HuH-7.5 (cell line): ENCODE measurements around the gene FBN2.
"Not testable (repeated sequence)": the region's sequence is repeated elsewhere in the genome, so short reads cannot be mapped to it uniquely, and the experiment has no call there.

Experiments used
- DNase-seq: peaks from one replicate; pipeline ENCODE4 v3.0.0; 2011; ENCODE audit warnings: low spot score

The FBN2 gene

DNA sequence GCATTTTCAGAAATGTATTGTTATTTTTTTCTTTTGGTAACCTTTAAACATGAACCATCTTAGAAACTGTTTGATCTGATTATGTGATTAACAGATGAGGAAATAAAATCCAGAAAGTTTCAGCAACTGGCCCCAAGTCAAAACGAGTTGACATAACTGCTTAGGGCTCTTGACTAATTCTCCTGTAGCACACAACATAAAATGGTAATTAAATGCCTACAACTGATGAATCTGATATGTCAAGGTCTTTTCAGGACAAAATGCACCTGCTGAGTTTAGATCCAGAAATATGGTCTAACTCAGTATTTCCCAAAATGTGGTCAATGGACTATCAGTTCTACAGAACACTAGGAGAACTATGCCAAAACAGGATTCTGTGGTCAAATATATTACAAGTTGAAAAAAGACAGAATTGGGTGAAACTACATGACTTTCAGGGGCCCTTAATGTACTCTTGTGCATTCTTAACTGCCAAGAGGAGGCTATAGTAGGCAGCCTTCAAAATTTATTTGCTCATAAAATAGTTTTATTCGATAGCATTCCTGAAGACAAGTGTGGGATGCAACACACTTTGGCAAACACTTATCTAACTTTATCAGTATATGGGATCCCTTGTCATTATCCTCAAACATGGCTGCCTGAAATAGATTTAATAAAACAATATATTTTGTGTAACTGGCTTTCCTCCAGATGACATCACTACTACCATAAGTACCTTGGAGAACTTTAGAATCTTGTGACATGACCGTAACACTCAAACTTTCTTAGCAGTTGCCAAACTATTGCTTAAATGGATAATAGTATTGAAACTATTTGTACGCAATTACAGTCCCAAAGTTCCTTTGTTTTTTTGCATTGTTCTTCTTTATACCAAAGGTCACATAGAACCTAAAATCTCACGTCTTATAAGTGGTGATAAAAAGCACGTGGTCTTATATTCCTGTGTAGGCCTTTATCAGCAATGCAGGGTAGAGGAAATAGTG, 59.4 kb downstream of the FBN2 start:
- no peak for DNase-seq

DNA sequence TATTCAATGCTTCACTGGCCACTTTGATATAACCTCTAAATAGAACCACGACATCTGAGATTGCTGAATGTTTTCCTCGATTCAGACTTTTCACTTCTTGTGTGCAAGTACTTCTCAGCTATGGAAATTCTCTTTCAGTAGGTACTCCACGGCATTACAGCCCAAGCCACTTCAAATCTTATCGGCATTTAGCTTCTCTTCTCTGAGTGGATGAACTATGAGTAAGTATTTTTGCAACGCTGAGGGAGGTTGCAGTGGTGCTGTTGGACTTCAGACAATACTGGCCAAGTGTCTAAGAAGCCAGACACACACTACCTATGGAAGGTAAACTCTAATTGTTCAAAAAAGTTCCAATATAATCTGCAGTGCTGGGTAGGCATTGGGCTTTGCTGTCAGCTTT, 60.1 kb downstream of the FBN2 start:
- no peak for DNase-seq

DNA sequence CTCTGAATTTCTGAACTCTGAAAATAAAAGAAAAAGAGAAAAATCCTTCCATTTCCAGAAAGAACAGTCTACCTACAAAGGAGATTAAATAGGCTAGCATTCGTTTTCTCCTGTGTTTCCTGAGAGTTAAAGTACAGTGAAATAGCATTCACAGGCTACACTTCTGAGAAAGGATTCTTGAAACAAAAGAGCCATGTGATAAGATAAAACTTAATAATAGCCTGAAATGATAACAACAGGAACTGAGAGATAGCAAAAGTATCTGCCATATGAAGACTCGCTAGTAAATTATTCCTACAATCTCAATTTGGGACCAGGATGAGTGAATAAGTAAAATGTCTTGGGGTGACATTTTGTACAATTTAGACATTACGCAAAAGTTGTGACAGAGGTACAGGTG, 62.4 kb downstream of the FBN2 start:
- no peak for DNase-seq

- no peak for DNase-seq
These were observed 65.1 kb downstream of the FBN2 start for GRCh38 chr5:128472919-128473318.

DNA sequence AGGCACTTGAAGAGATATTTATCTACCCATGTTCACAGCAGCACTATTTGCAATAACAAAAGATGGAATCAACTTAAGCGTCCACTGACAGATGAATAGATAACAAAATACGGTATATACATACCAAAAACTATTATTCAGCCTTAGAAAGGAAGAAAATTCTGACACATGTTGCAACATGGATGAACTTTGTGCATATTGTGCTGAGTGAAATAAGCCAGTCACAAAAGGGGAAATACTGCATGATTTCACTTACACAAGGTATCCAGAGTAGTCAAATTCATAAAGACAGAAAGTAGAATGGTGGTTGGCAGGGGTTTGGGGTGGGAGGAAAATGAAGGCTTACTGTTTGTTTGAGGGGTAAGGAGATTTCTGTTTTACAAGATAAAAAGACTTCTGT, 66.0 kb downstream of the FBN2 start:
- no peak for DNase-seq

DNA sequence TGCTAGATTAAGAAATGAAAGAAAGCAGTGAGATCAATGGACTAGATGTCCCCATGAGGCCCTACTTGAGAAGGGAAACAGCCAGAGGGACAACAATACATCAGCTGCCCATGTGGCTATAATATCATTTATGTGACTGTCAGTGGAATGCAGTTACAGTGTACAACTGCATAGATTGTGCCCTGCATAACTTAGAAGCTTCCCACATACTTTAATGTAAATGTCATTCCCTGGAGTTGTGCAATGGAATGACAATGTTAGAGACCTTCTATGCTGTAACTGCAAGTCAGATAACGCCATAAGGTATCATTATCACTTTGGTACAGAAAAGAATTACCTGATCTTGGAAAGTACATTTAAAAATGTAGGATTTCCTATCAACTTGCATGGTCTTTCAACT, 67.4 kb downstream of the FBN2 start:
- no peak for DNase-seq

- DNase-seq = no peak
These were observed 68.1 kb downstream of the FBN2 start for GRCh38 chr5:128469912-128470311.

DNA sequence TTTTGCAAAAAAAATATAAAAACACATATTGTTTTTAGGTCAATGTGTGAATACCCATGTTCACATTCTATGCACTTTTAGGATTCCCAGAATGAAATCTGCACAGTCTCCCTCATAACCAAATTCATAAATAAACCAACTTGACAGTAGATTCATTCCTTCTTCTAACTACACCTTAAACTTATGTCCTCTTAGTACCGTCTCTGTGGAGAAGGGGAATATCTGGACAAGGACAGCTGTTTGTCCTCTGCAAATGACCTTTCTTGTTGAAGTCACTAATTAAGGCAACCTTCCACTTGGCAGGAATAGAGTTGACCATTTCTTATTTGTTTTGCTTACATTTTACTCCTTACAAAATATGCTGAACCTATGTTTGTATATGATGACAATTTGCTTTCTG, 71.1 kb downstream of the FBN2 start:
- no peak for DNase-seq

DNA sequence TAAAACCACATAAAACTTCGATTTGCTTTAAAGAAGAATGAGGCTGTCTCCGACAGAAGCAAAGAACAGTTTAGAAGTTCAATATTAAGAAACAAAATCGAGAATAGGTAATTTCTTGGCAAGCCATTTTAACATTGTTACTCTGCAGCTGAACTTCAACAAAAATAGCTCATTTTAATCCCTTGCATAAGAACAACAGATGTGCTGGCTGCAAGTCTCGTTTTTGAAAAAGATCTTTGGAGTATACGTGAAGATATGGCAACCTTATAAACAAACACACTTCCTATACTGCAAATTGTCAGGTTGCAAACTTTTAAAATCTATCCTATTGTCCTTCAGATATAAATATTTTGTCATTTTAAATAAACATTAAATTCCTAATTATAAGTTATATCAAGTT, 71.5 kb downstream of the FBN2 start:
- DNase-seq = no peak

GRCh38 chr5:128464596-128464995, 73.4 kb downstream of the FBN2 start:
- DNase-seq = no peak

GRCh38 chr5:128462330-128462729, 75.7 kb downstream of the FBN2 start:
- DNase-seq = no peak

- not testable (repeated sequence) for DNase-seq
These were observed 80.7 kb downstream of the FBN2 start for GRCh38 chr5:128457147-128457915.

DNA sequence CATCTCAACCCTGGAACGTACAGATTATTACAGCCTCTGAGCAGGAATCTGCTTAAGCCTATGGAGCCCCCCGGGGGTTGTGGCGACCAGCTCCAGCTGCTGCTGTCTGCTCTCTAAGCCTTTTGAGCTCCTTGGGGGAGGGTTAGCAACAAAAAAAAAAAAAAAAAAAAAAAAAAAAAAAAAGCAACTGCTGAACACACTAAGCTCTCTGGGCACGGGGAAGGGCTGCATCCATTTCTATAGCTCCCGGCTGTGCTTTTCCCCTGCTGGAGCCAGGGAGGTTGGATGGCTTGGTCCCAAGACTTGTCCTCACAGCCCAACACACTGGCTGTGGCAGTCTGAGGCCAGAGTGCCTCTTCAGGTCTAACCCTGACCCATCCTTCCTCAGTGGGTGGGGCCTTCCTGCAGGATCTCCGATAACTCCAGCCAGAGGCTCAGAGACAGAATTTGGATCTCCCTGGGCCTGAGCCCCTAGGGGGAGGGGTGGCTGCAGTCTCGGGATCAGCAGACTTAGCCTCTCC, 82.1 kb downstream of the FBN2 start:
- DNase-seq = no peak

DNA sequence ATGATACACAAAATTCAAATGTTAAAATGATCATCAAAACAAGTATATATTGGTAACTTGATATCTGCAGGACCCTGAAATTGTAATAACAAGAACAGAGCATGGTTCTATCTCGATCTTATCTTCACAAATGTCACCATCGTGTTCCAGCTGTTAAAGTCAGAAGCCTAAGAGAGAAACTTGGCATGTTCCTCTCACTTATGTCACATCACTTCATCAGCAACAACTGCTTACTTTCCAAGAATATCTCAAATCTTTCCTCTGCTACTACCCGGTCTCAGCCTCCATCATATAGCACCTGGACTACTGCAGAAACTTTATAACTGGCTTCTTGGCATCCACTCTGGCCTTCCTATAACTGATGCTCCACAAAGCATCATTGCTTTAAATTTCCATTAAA, 84.9 kb downstream of the FBN2 start:
- DNase-seq = no peak

DNA sequence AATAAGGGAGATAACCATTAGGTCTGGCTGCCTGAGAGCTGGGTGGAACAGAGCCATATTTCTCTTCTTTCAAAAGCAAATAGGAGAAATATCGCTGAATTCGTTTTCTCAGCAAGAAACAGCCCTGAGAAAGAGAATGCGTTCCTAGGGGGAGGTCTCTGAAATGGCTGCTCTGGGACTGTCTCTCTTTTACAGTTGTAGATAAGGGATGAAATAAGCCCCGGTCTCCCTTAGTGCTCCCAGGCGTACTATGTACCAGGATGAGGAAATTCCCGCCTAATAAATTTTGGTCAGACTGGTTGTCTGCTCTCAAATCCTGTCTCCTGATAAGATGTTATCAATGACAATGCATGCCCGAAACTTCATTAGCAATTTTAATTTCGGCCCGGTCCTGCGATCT, 90.8 kb downstream of the FBN2 start:
- DNase-seq = not testable (repeated sequence)

- DNase-seq = no peak
These were observed 96.1 kb downstream of the FBN2 start for GRCh38 chr5:128441941-128442350.

- DNase-seq = no peak
These were observed 96.9 kb downstream of the FBN2 start for GRCh38 chr5:128441165-128441564.

- DNase-seq = no peak
These were observed 101.3 kb downstream of the FBN2 start for GRCh38 chr5:128436749-128437188.

GRCh38 chr5:128435861-128436260, 102.2 kb downstream of the FBN2 start:
- no peak for DNase-seq

- DNase-seq = no peak
These were observed 103.1 kb downstream of the FBN2 start for GRCh38 chr5:128434993-128435392.

DNA sequence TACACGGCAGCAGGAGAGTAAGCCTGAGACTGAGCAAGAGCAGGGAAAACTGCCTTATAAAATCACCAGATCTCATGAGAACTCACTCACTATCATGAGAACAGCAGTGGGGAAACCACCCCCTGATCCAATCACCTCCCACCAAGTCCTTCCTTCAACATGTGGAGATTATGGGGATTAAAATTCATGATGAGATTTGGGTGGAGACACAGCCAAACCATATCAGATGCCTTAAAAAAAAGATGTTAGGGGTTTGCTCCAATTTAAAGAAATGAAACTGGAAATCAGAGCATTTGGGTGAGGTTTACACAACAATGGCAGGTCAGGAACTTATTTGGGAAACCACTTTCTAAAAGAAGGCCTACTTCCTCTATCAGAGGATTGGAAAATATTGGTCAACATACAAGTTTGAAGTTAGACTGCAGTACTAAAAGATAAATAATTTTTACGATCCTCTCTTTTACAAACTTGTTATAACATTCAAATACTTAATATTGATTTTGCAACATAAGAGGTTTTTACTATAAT, 105.1 kb downstream of the FBN2 start:
- DNase-seq = no peak

DNA sequence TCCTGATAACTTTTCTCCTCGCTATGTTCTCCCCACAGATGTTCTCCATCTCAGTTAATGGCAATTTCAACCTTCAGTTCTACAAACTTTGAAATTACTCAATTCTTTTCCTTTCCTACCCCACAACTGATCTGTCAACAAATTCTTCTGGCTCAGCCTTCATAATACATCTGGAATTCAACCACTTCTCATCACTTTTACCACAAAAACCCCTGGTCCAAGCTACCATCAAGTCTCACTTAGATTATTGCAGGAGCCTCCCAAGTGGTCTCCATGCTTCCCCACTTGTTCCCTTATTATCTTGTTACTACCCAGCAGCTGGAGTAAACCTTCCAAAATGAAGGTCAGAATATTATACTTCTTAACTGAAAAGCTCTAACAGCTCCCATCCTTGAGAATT, 110.1 kb downstream of the FBN2 start:
- DNase-seq = no peak

- DNase-seq = no peak
These were observed 111.9 kb downstream of the FBN2 start for GRCh38 chr5:128426090-128426534.
